ENCODE measurements around the gene GDF10.

- TF ChIP-seq POLR2A (IDR thresholded peaks at IDR 0.05): no peak
- TF ChIP-seq CTCF (IDR thresholded peaks at IDR 0.05): no peak
These were observed 17.9 kb upstream of the GDF10 start for GRCh38 chr10:47282005-47282656.
